Calu3 (cell line): Measurements from ENCODE around the gene LGALS7. TPM values are rescaled to one million over a fixed set of nuclear protein-coding genes. Genes with fewer than 3 reads are reported as not detected.

Experiments
- total RNA-seq: library from RNA; stranded (reverse); gene quantifications from 2 replicates; pipeline ENCODE4 v1.2.3, GENCODE V29; 2022

LGALS7 gene
- total RNA-seq, 1 experiment from 2014 or later: not detected

Other genes with a start within 250 kb of the LGALS7 start
- gene MAP4K1, start 155.6 kb downstream of the LGALS7 start, total RNA-seq: 1.2 TPM in 1 of 2 replicates, not detected in the other
- 334 and 338 TPM in 2 replicates for gene EIF3K, start 154.3 kb downstream of the LGALS7 start, total RNA-seq
- gene ACTN4, start 125.9 kb downstream of the LGALS7 start, total RNA-seq: 1,462 and 1,577 TPM in 2 replicates
- 14.5 and 14.7 TPM in 2 replicates for gene CAPN12, start 29.0 kb downstream of the LGALS7 start, total RNA-seq
- gene LGALS7B, start 15.7 kb upstream of the LGALS7 start, total RNA-seq: 3.2 and 4.8 TPM in 2 replicates
- gene LGALS4, start 39.4 kb upstream of the LGALS7 start, total RNA-seq: 321 and 537 TPM in 2 replicates
- 253 and 291 TPM in 2 replicates for gene ECH1, start 58.3 kb upstream of the LGALS7 start, total RNA-seq
- gene HNRNPL, start 76.5 kb upstream of the LGALS7 start, total RNA-seq: 383 and 408 TPM in 2 replicates
- gene RINL, start 104.8 kb upstream of the LGALS7 start, total RNA-seq: 4.1 TPM in 2 replicates
- 51.7 and 55.6 TPM in 2 replicates for gene SIRT2, start 126.1 kb upstream of the LGALS7 start, total RNA-seq
- 54.4 and 62.6 TPM in 2 replicates for gene NFKBIB, start 126.5 kb upstream of the LGALS7 start, total RNA-seq
- 0.57 and 1.2 TPM in 2 replicates for gene CCER2, start 138.7 kb upstream of the LGALS7 start, total RNA-seq
- 52.1 and 58.1 TPM in 2 replicates for gene SARS2, start 157.2 kb upstream of the LGALS7 start, total RNA-seq
- gene MRPS12, start 157.4 kb upstream of the LGALS7 start, total RNA-seq: 73.1 and 88.2 TPM in 2 replicates
- 20.1 and 24.2 TPM in 2 replicates for gene FBXO17, start 202.2 kb upstream of the LGALS7 start, total RNA-seq